Activated CD4-positive, alpha-beta T cell treated with anti-CD3 and anti-CD28 coated beads for 36 hours (primary cell): Measurements from ENCODE around the gene SPATA18. TPM values are rescaled to one million over a fixed set of nuclear protein-coding genes. Genes with fewer than 3 reads are reported as not detected.

Experiments
- ATAC-seq: fragments of 200-7000 bp; cut with Tn5 transposase; one replicate; pipeline ENCODE4 v1.10.0; 2021; ENCODE audit warnings: mild to moderate bottlenecking, moderate library complexity
- CTCF ChIA-PET: fragments of 350-600 bp; sonication (Branson Sonifier 250); formaldehyde crosslinking; loops from one replicate; lab custom pipeline; 2021; ENCODE audit warnings: antibody characterized with exemption; lab: Charles Lee
- POLR2A ChIA-PET: fragments of 350-600 bp; sonication (Branson Sonifier 250); formaldehyde crosslinking; loops from one replicate; lab custom pipeline; 2021; ENCODE audit warnings: antibody characterized with exemption, inconsistent platforms; lab: Charles Lee
- DNase-seq: peaks from one replicate; pipeline ENCODE4 v3.0.0-alpha.2; 2020
- H3K27ac Mint-ChIP-seq: one replicate; pipeline ENCODE4 v1.8.0; 2021; ENCODE audit warnings: mixed read lengths
- H3K27me3 Mint-ChIP-seq: one replicate; pipeline ENCODE4 v1.8.0; 2021; ENCODE audit warnings: mixed read lengths
- H3K36me3 Mint-ChIP-seq: one replicate; pipeline ENCODE4 v1.8.0; 2021; ENCODE audit warnings: low read depth, mixed read lengths
- H3K4me1 Mint-ChIP-seq: one replicate; pipeline ENCODE4 v1.8.0; 2021; ENCODE audit warnings: mixed read lengths
- H3K4me3 Mint-ChIP-seq: one replicate; pipeline ENCODE4 v1.8.0; 2021; ENCODE audit warnings: mild to moderate bottlenecking, moderate library complexity, mixed read lengths
- H3K9me3 Mint-ChIP-seq: one replicate; pipeline ENCODE4 v1.8.0; 2021; ENCODE audit warnings: low read depth, mixed read lengths
- intact Hi-C, 2 experiments: fragments of 100-400 bp; cut with DNase I in 1 of 2; cut with micrococcal nuclease in 1 of 2; formaldehyde crosslinking; loops; one replicate each; pipeline versions ENCODE4 v1.14.2 to v1.15.1; 2022 to 2024; cut with DNase I, micrococcal nuclease
- total RNA-seq, 2 experiments: library from RNA; stranded (reverse); gene quantifications; one replicate each; pipeline ENCODE4 v1.2.3, GENCODE V29; 2021

Gene SPATA18
- total RNA-seq, 2 experiments from 2014 or later: 0.27 to 0.39 TPM

GRCh38 chr4:52093466-52093865 is 42.4 kb downstream of the SPATA18 start:
- Mint-ChIP-seq H3K36me3 (no peaks in the 10 kb centered on the region), H3K27ac (no peak overlapping the region), H3K9me3 (no peaks in the 10 kb centered on the region), H3K4me1 (no peaks in the 10 kb centered on the region), H3K27me3 (peaks cover 3% of the 10 kb centered on the region), H3K4me3 (no peak overlapping the region)
- intact Hi-C loops: no loop called here
- DNase-seq (no peak), ATAC-seq (no peak)
- ChIA-PET CTCF (interaction anchor here (0.9 kb wide), 1 partner anchor 182 kb away, joined by 5 read pairs; no protein-coding TSS in a partner anchor), POLR2A (no interaction called here)

GRCh38 chr4:52094376-52095145 is 43.5 kb downstream of the SPATA18 start:
- Mint-ChIP-seq H3K36me3 (no peaks in the 10 kb centered on the region), H3K27ac (no peak overlapping the region), H3K4me1 (no peaks in the 10 kb centered on the region), H3K4me3 (no peak overlapping the region), H3K9me3 (no peaks in the 10 kb centered on the region), H3K27me3 (peaks cover 5% of the 10 kb centered on the region)
- POLR2A ChIA-PET: no interaction called here
- intact Hi-C loops: no loop called here
- ATAC-seq (no peak), DNase-seq (no peak)
- CTCF ChIA-PET: interaction anchor here (0.9 kb wide), 1 partner anchor 183 kb away, joined by 5 read pairs; no protein-coding TSS in a partner anchor

- intact Hi-C loops: no loop called here
- no peak overlapping the region for H3K27ac Mint-ChIP-seq
- no peak for ATAC-seq
- no peak overlapping the region for H3K4me3 Mint-ChIP-seq
- H3K9me3 Mint-ChIP-seq: no peaks in the 10 kb centered on the region
- peaks cover 5% of the 10 kb centered on the region for H3K27me3 Mint-ChIP-seq
- POLR2A ChIA-PET: no interaction called here
- CTCF ChIA-PET: no interaction called here
- no peaks in the 10 kb centered on the region for H3K4me1 Mint-ChIP-seq
- DNase-seq: no peak
- H3K36me3 Mint-ChIP-seq: no peaks in the 10 kb centered on the region
Measured at GRCh38 chr4:52095374-52095773, 44.3 kb downstream of the SPATA18 start.

- Mint-ChIP-seq H3K27me3 (peaks cover 5% of the 10 kb centered on the region), H3K27ac (no peak overlapping the region), H3K4me1 (no peaks in the 10 kb centered on the region), H3K4me3 (no peak overlapping the region), H3K9me3 (no peaks in the 10 kb centered on the region), H3K36me3 (no peaks in the 10 kb centered on the region)
- intact Hi-C loops: no loop called here
- no peak for DNase-seq
- no peak for ATAC-seq
- ChIA-PET CTCF (no interaction called here), POLR2A (no interaction called here)
Measured at GRCh38 chr4:52096048-52096447, 44.9 kb downstream of the SPATA18 start.

- Mint-ChIP-seq H3K4me3 (no peak overlapping the region), H3K4me1 (no peaks in the 10 kb centered on the region), H3K36me3 (no peaks in the 10 kb centered on the region), H3K27me3 (peaks cover 6% of the 10 kb centered on the region), H3K27ac (no peak overlapping the region), H3K9me3 (no peaks in the 10 kb centered on the region)
- ChIA-PET CTCF (no interaction called here), POLR2A (no interaction called here)
- intact Hi-C loops: no loop called here
- DNase-seq (no peak), ATAC-seq (no peak)
Measured at GRCh38 chr4:52098618-52099017, 47.5 kb downstream of the SPATA18 start.

- H3K36me3 Mint-ChIP-seq: no peaks in the 10 kb centered on the region
- CTCF ChIA-PET: no interaction called here
- POLR2A ChIA-PET: no interaction called here
- H3K27me3 Mint-ChIP-seq: peaks cover 6% of the 10 kb centered on the region
- H3K27ac Mint-ChIP-seq: no peak overlapping the region
- no peak overlapping the region for H3K4me3 Mint-ChIP-seq
- DNase-seq (no peak), ATAC-seq (no peak)
- intact Hi-C loops: no loop called here
- H3K4me1 Mint-ChIP-seq: no peaks in the 10 kb centered on the region
- H3K9me3 Mint-ChIP-seq: no peaks in the 10 kb centered on the region
Measured at GRCh38 chr4:52099860-52100461, 48.9 kb downstream of the SPATA18 start.

- intact Hi-C loops: no loop called here
- POLR2A ChIA-PET: no interaction called here
- H3K27me3 Mint-ChIP-seq: peaks cover 6% of the 10 kb centered on the region
- no peaks in the 10 kb centered on the region for H3K36me3 Mint-ChIP-seq
- H3K9me3 Mint-ChIP-seq: no peaks in the 10 kb centered on the region
- H3K27ac Mint-ChIP-seq: no peak overlapping the region
- ATAC-seq (no peak), DNase-seq (no peak)
- H3K4me3 Mint-ChIP-seq: no peak overlapping the region
- no peaks in the 10 kb centered on the region for H3K4me1 Mint-ChIP-seq
- CTCF ChIA-PET: no interaction called here
Measured at GRCh38 chr4:52102587-52102986, 51.5 kb downstream of the SPATA18 start.

GRCh38 chr4:52103319-52103718 is 52.2 kb downstream of the SPATA18 start:
- H3K27ac Mint-ChIP-seq: no peak overlapping the region
- peaks cover 6% of the 10 kb centered on the region for H3K27me3 Mint-ChIP-seq
- H3K4me3 Mint-ChIP-seq: no peak overlapping the region
- ChIA-PET CTCF (no interaction called here), POLR2A (no interaction called here)
- H3K9me3 Mint-ChIP-seq: no peaks in the 10 kb centered on the region
- intact Hi-C loops: no loop called here
- ATAC-seq (no peak), DNase-seq (no peak)
- no peaks in the 10 kb centered on the region for H3K4me1 Mint-ChIP-seq
- no peaks in the 10 kb centered on the region for H3K36me3 Mint-ChIP-seq

GRCh38 chr4:52105276-52105675 is 54.2 kb downstream of the SPATA18 start:
- intact Hi-C loops: no loop called here
- H3K27me3 Mint-ChIP-seq: peaks cover 4% of the 10 kb centered on the region
- POLR2A ChIA-PET: no interaction called here
- no peak for DNase-seq
- no peaks in the 10 kb centered on the region for H3K36me3 Mint-ChIP-seq
- no peak for ATAC-seq
- CTCF ChIA-PET: no interaction called here
- no peaks in the 10 kb centered on the region for H3K4me1 Mint-ChIP-seq
- H3K27ac Mint-ChIP-seq: no peak overlapping the region
- no peak overlapping the region for H3K4me3 Mint-ChIP-seq
- H3K9me3 Mint-ChIP-seq: no peaks in the 10 kb centered on the region

- Mint-ChIP-seq H3K4me3 (no peak overlapping the region), H3K36me3 (no peaks in the 10 kb centered on the region), H3K9me3 (no peaks in the 10 kb centered on the region), H3K27ac (no peak overlapping the region), H3K4me1 (no peaks in the 10 kb centered on the region), H3K27me3 (peaks cover 3% of the 10 kb centered on the region)
- POLR2A ChIA-PET: no interaction called here
- intact Hi-C loops: no loop called here
- DNase-seq (no peak), ATAC-seq (no peak)
- CTCF ChIA-PET: no interaction called here
Measured at GRCh38 chr4:52106191-52106590, 55.1 kb downstream of the SPATA18 start.

- no peaks in the 10 kb centered on the region for H3K4me1 Mint-ChIP-seq
- intact Hi-C loops: no loop called here
- ChIA-PET POLR2A (no interaction called here), CTCF (no interaction called here)
- no peaks in the 10 kb centered on the region for H3K9me3 Mint-ChIP-seq
- DNase-seq (no peak), ATAC-seq (no peak)
- no peaks in the 10 kb centered on the region for H3K27me3 Mint-ChIP-seq
- no peak overlapping the region for H3K4me3 Mint-ChIP-seq
- H3K27ac Mint-ChIP-seq: no peak overlapping the region
- H3K36me3 Mint-ChIP-seq: no peaks in the 10 kb centered on the region
Measured at GRCh38 chr4:52106660-52107059, 55.6 kb downstream of the SPATA18 start.

- H3K9me3 Mint-ChIP-seq: no peaks in the 10 kb centered on the region
- intact Hi-C loops: no loop called here
- H3K27ac Mint-ChIP-seq: no peak overlapping the region
- DNase-seq: no peak
- H3K4me3 Mint-ChIP-seq: no peak overlapping the region
- H3K27me3 Mint-ChIP-seq: no peaks in the 10 kb centered on the region
- no peaks in the 10 kb centered on the region for H3K36me3 Mint-ChIP-seq
- CTCF ChIA-PET: no interaction called here
- POLR2A ChIA-PET: interaction anchor here (0.7 kb wide), 1 partner anchor 11 kb away, joined by 4 read pairs; no protein-coding TSS in a partner anchor
- ATAC-seq: no peak
- no peaks in the 10 kb centered on the region for H3K4me1 Mint-ChIP-seq
Measured at GRCh38 chr4:52107336-52107735, 56.2 kb downstream of the SPATA18 start.
